ENCODE results near the gene MAPK10. TPM values are rescaled to one million over a fixed set of nuclear protein-coding genes. Genes with fewer than 3 reads are reported as not detected.

MAPK10 gene
- total RNA-seq, 1 experiment from 2014 or later, result 0.79 TPM

- no peaks in the 10 kb centered on the region for H3K27me3 ChIP-seq (replicated peaks; ENCODE audit: control insufficient read depth, insufficient read depth, low read length)
- TF ChIP-seq CTCF (IDR thresholded peaks at IDR 0.05; ENCODE audit: insufficient read depth in 1 of 2, low read depth in 1 of 2, low read length in 1 of 2, severe bottlenecking in 1 of 2, unreplicated experiment in 1 of 2), result no peak
- H3K9me3 Mint-ChIP-seq (ENCODE audit: unreplicated experiment), result no peaks in the 10 kb centered on the region
- no peak overlapping the region for H3K4me3 Mint-ChIP-seq (ENCODE audit: unreplicated experiment)
- H3K36me3 ChIP-seq (ENCODE audit: control insufficient read depth, insufficient read depth, low read length), result no peaks in the 10 kb centered on the region
- BruUV-seq (replicated peaks), result no TSS peak
- no peaks in the 10 kb centered on the region for H3K9me3 ChIP-seq
- intact Hi-C loops (cut with micrococcal nuclease; ENCODE audit: unreplicated experiment), result no loop called here
- no peak for DNase-seq
- peaks cover 8% of the 10 kb centered on the region for H3K27me3 Mint-ChIP-seq (ENCODE audit: insufficient read depth, unreplicated experiment)
- no peak overlapping the region for H3K4me3 ChIP-seq (ENCODE audit: low read depth, low read length)
- ChIA-PET POLR2A (no interaction called here), CTCF (no interaction called here)
- H3K4me1 Mint-ChIP-seq (ENCODE audit: low read depth, unreplicated experiment), result no peaks in the 10 kb centered on the region
- H3K4me1 ChIP-seq, result no peaks in the 10 kb centered on the region
- no peaks in the 10 kb centered on the region for H3K36me3 Mint-ChIP-seq (ENCODE audit: insufficient read depth, unreplicated experiment)
- H3K27ac Mint-ChIP-seq (ENCODE audit: unreplicated experiment), result no peak overlapping the region
Measured at GRCh38 chr4:86272669-86273068, 87.2 kb downstream of the MAPK10 start.

GRCh38 chr4:86271057-86271456, 88.8 kb downstream of the MAPK10 start:
- no peak for TF ChIP-seq CTCF (IDR thresholded peaks at IDR 0.05; ENCODE audit: insufficient read depth in 1 of 2, low read depth in 1 of 2, low read length in 1 of 2, severe bottlenecking in 1 of 2, unreplicated experiment in 1 of 2)
- CTCF ChIA-PET, result no interaction called here
- H3K27ac Mint-ChIP-seq (ENCODE audit: unreplicated experiment), result no peak overlapping the region
- H3K9me3 Mint-ChIP-seq (ENCODE audit: unreplicated experiment), result no peaks in the 10 kb centered on the region
- no peak for DNase-seq
- H3K9me3 ChIP-seq, result no peaks in the 10 kb centered on the region
- no peaks in the 10 kb centered on the region for H3K36me3 Mint-ChIP-seq (ENCODE audit: insufficient read depth, unreplicated experiment)
- H3K4me3 Mint-ChIP-seq (ENCODE audit: unreplicated experiment), result no peak overlapping the region
- H3K4me3 ChIP-seq (ENCODE audit: low read depth, low read length), result no peak overlapping the region
- intact Hi-C loops (cut with micrococcal nuclease; ENCODE audit: unreplicated experiment), result no loop called here
- BruUV-seq (replicated peaks), result no TSS peak
- no peaks in the 10 kb centered on the region for H3K4me1 Mint-ChIP-seq (ENCODE audit: low read depth, unreplicated experiment)
- H3K27me3 Mint-ChIP-seq (ENCODE audit: insufficient read depth, unreplicated experiment), result peaks cover 5% of the 10 kb centered on the region
- POLR2A ChIA-PET, result no interaction called here
- no peaks in the 10 kb centered on the region for H3K4me1 ChIP-seq
- no peaks in the 10 kb centered on the region for H3K36me3 ChIP-seq (ENCODE audit: control insufficient read depth, insufficient read depth, low read length)
- H3K27me3 ChIP-seq (replicated peaks; ENCODE audit: control insufficient read depth, insufficient read depth, low read length), result no peaks in the 10 kb centered on the region

GRCh38 chr4:86269354-86269753, 90.5 kb downstream of the MAPK10 start:
- H3K4me1 ChIP-seq, result no peaks in the 10 kb centered on the region
- Mint-ChIP-seq H3K4me3 (ENCODE audit: unreplicated experiment) (no peak overlapping the region), H3K27me3 (ENCODE audit: insufficient read depth, unreplicated experiment) (peaks cover under 1% of the 10 kb centered on the region), H3K36me3 (ENCODE audit: insufficient read depth, unreplicated experiment) (no peaks in the 10 kb centered on the region), H3K27ac (ENCODE audit: unreplicated experiment) (no peak overlapping the region), H3K4me1 (ENCODE audit: low read depth, unreplicated experiment) (no peaks in the 10 kb centered on the region), H3K9me3 (ENCODE audit: unreplicated experiment) (no peaks in the 10 kb centered on the region)
- no peak for TF ChIP-seq CTCF (IDR thresholded peaks at IDR 0.05; ENCODE audit: insufficient read depth in 1 of 2, low read depth in 1 of 2, low read length in 1 of 2, severe bottlenecking in 1 of 2, unreplicated experiment in 1 of 2)
- ChIA-PET POLR2A (no interaction called here), CTCF (no interaction called here)
- no peaks in the 10 kb centered on the region for H3K9me3 ChIP-seq
- H3K27me3 ChIP-seq (replicated peaks; ENCODE audit: control insufficient read depth, insufficient read depth, low read length), result no peaks in the 10 kb centered on the region
- no peak overlapping the region for H3K4me3 ChIP-seq (ENCODE audit: low read depth, low read length)
- DNase-seq, result no peak
- H3K36me3 ChIP-seq (ENCODE audit: control insufficient read depth, insufficient read depth, low read length), result no peaks in the 10 kb centered on the region
- intact Hi-C loops (cut with micrococcal nuclease; ENCODE audit: unreplicated experiment), result no loop called here
- BruUV-seq (replicated peaks), result no TSS peak
